Panc1 (cell line): ENCODE measurements around the gene ADORA1.

Experiments used
- CTCF ChIP-seq: fragments of 450-650 bp; IDR thresholded peaks from 2 replicates; pipeline ENCODE4 v1.5.1; 2017; ENCODE audit warnings: mild to moderate bottlenecking
- POLR2AphosphoS5 ChIP-seq: IDR thresholded peaks from 2 replicates; pipeline ENCODE4 v1.6.1; 2012; ENCODE audit warnings: mild to moderate bottlenecking, low read depth, low read length, moderate library complexity
- REST ChIP-seq, 2 experiments: IDR thresholded peaks; 2 replicates each; pipeline ENCODE4 v1.6.1; 2011 to 2012; ENCODE audit warnings: low read depth in 2 of 2, control low read depth in 1 of 2, low read length in 1 of 2, mild to moderate bottlenecking in 1 of 2, moderate library complexity in 1 of 2; ENCODE audit not compliant: insufficient read depth in 1 of 2
- SIN3A ChIP-seq: IDR thresholded peaks from 2 replicates; pipeline ENCODE4 v1.6.1; 2012; ENCODE audit warnings: low read depth, mild to moderate bottlenecking, low read length, moderate library complexity, borderline replicate concordance; ENCODE audit not compliant: insufficient read depth
- TCF7L2 ChIP-seq: IDR thresholded peaks from 2 replicates; pipeline ENCODE4 v1.6.1; 2011; ENCODE audit warnings: mild to moderate bottlenecking, low read depth, low read length, inconsistent platforms

DNA sequence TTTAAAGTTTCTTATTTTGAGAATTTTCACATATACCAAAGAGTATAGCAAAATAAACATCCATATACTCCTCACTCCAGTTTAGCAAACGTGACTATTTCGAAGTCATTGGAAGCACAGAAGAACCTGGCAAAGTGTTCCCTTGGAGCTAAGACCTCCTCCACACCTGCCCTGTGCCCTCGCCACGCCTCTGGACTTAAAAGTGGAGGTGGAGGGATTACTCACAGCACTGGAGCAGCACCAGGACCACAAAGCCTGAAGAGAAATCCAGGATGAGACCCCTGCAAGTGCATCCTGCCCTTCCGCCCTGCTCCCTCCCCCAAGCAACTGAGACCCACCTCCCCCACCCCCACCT lies 58.5 kb downstream of the ADORA1 start:
- TF ChIP-seq CTCF (no peak), POLR2AphosphoS5 (no peak), TCF7L2 (no peak), REST (IDR thresholded peaks at IDR 0.05; ENCODE audit: insufficient read depth in 1 of 2, low read depth in 2 of 2, low read length in 1 of 2) (no peak), SIN3A (no peak)
